ENCODE data around the gene IL1RN. TPM values are rescaled to one million over a fixed set of nuclear protein-coding genes. Genes with fewer than 3 reads are reported as not detected.

Gene IL1RN
- total RNA-seq, 4 donors from 2014 or later = 0.67 to 1.3 (median 1.3) TPM; not detected in 1

DNA sequence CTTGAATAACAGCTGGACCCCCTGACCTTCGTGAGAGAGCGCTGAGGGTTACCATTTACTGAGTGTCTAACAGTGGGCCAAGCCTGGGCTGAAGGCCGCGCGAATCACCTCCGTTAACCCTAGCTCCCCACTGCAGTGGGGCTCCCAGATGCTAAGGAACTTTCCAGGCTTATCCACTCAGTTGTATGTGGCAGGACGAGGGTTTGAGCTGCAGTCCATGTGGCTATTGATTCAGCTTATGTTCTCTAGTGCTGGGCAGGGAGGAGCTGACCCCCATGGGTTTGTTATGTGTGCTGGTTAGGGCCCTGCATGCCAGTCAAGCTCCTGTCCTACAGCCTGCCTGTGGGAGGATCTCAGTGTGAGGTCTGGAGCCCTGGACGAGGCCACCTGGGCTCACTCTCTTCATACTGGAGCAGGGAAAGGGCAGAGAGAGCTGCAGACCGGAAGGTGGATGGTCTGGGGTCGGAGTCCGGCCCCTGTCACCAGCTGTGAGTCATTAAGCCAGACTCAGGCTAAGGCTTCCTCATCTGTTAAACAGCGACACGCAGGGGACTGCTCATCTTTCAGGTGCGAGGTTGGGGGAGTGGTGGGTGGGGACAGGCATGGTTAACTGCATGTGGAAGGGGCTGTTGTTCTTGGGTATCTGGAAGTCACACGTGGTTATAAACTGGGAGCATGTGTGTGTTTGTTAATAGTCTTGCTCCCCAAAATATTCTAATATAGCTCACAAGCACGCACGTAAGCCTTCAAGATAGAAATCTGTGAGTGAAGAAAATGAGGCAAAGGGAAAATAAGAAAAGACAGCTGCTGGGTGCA is 52.9 kb downstream of the IL1RN start:
- no peaks in the 10 kb centered on the region for H3K27me3 ChIP-seq
- H3K4me3 ChIP-seq (replicated peaks in 1 of 3) = no peak overlapping the region
- TF ChIP-seq, protein P1, sequence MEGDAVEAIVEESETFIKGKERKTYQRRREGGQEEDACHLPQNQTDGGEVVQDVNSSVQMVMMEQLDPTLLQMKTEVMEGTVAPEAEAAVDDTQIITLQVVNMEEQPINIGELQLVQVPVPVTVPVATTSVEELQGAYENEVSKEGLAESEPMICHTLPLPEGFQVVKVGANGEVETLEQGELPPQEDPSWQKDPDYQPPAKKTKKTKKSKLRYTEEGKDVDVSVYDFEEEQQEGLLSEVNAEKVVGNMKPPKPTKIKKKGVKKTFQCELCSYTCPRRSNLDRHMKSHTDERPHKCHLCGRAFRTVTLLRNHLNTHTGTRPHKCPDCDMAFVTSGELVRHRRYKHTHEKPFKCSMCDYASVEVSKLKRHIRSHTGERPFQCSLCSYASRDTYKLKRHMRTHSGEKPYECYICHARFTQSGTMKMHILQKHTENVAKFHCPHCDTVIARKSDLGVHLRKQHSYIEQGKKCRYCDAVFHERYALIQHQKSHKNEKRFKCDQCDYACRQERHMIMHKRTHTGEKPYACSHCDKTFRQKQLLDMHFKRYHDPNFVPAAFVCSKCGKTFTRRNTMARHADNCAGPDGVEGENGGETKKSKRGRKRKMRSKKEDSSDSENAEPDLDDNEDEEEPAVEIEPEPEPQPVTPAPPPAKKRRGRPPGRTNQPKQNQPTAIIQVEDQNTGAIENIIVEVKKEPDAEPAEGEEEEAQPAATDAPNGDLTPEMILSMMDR (IDR thresholded peaks at IDR 0.05) = no peak
- TF ChIP-seq POLR2A (IDR thresholded peaks at IDR 0.05) = no peak
- no peaks in the 10 kb centered on the region for H3K36me3 ChIP-seq
- WGBS, 2 donors = 83 to 84% methylated on average over 15 to 16 of the region's 17 CpGs
- no peaks in the 10 kb centered on the region for H3K9me3 ChIP-seq
- peak overlapping the region; percentile 56 to 91 (median 87) for H3K27ac ChIP-seq
- intact Hi-C loops (cut with DNase I) = no loop called here
- DNase-seq = no peak
- H3K4me1 ChIP-seq = peaks cover 51 to 79% of the 10 kb centered on the region in 2 donors

DNA sequence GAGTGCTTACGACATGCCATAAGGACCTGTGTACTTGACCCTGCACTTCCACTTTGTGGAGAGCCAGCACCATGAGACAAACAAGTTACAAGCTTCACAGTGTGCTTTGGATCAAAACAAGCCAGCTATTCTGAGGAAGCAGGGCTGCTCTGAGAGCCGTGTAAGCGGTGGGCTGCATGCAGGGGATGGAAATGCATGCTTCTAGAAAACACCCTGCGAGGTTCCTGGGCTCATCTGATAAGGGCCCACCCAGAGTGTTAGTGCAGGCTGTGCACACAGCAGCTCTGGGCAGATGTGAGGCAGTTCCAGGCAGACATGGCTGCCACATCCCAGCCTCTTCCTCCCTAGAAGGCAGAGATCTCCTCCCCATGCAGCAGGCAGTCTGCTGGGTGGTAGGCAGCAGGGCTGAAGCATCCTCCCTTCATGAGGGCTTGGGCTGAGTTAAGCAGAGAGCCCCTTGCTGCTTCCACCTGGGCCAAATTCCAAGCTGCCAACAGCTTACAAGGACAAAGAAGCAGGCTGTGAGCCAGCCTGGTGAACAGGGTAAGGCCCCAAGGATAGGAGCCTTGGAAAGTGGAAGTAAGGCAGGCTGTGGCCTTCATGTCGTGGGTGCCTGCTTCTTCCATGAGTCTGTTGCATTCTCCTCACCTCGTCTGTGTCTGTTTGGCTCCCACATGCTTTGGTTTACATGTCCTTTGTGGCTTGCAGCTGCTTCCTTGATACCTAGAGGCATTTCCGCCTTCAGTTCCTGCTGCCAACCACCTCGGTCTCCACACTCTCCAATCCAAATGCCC is 54.1 kb downstream of the IL1RN start:
- peak in 1 of 2 donors; percentile 30 for TF ChIP-seq POLR2A (IDR thresholded peaks at IDR 0.05)
- TF ChIP-seq, protein P1 (IDR thresholded peaks at IDR 0.05) = no peak
- Histone ChIP-seq H3K27me3 (no peaks in the 10 kb centered on the region), H3K9me3 (no peaks in the 10 kb centered on the region), H3K4me3 (replicated peaks in 1 of 3) (no peak overlapping the region), H3K4me1 (peaks cover 46 to 82% of the 10 kb centered on the region in 2 donors), H3K27ac (peak overlapping the region; percentile 56 to 91 (median 87)), H3K36me3 (no peaks in the 10 kb centered on the region)
- DNase-seq = peak; percentile 80 to 83
- intact Hi-C loops (cut with DNase I) = no loop called here
- WGBS, 2 donors = 33 to 35% methylated on average over 8 of the region's 8 CpGs

DNA sequence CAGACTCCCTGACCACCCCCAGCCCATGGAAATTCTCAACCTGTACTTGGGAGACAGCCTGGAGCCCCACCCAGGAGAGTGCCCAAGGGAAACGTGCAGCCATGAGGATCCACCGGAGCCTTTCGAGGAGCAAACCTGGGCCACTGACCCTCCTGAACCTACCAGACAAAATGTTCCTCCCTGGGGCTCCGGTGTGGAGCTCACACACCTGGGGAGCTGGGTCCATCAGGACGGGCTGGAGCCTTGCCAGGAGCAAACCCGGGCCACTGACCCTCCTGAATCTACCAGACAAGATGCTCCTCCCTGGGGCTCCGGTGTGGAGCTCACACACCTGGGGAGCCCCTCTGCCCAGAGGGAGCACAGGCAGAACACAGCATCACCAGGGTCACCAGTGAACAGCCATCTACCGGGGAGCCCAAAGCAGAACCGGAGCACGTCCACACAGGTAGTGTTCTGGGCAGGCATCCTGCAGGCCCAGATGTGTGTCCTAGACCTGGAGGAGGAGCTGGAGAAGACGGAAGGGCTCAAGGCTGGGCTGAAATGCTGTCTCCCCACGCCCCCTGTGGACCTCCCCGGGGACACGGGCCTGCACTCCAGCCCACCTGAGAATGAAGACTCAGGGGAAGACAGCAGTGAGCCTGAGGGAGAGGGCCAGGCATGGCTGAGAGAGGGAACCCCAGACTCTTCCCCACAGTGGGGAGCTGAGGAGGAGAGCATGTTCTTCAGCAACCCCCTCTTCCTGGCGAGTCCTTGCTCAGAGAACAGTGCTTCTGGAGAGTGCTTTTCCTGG is 55.3 kb downstream of the IL1RN start:
- peaks cover 38 to 75% of the 10 kb centered on the region in 2 donors for H3K4me1 ChIP-seq
- H3K27me3 ChIP-seq = no peaks in the 10 kb centered on the region
- no peaks in the 10 kb centered on the region for H3K36me3 ChIP-seq
- no peak overlapping the region for H3K4me3 ChIP-seq (replicated peaks in 1 of 3)
- 82 to 95% methylated on average over 3 to 9 of the region's 15 CpGs for WGBS, 2 donors
- TF ChIP-seq, protein P1 (IDR thresholded peaks at IDR 0.05) = no peak
- no peak for TF ChIP-seq POLR2A (IDR thresholded peaks at IDR 0.05)
- no peak for DNase-seq
- intact Hi-C loops (cut with DNase I) = no loop called here
- H3K9me3 ChIP-seq = no peaks in the 10 kb centered on the region
- peak overlapping the region; percentile 56 to 91 (median 87) for H3K27ac ChIP-seq

DNA sequence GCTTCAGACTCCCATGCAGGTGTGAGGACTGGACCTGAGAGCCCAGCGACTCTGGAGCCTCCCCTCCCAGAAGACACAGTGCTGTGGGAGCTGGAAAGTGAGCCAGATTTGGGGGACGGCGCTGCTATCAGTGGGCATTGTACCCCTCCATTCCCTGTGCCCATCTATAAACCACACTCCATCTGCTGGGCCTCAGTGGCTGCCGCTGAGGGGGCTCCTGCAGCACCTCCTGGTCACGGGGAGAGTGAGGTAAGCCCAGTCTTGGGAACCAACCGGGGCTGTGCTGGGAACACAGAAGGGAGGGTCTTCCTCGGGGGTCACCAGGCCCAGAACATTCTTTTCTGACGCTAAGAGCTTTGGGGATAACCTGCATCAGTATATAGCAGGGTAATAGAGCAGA is 55.9 kb downstream of the IL1RN start:
- no peak for DNase-seq
- H3K36me3 ChIP-seq = no peaks in the 10 kb centered on the region
- WGBS, 2 donors = 82 to 89% methylated on average over 8 of the region's 8 CpGs
- peak overlapping the region in 2 of 3 donors; percentile 87 to 91 for H3K27ac ChIP-seq
- no peaks in the 10 kb centered on the region for H3K27me3 ChIP-seq
- TF ChIP-seq, protein P1 (IDR thresholded peaks at IDR 0.05) = no peak
- TF ChIP-seq POLR2A (IDR thresholded peaks at IDR 0.05) = no peak
- peaks cover 38 to 69% of the 10 kb centered on the region in 2 donors for H3K4me1 ChIP-seq
- intact Hi-C loops (cut with DNase I) = no loop called here
- H3K4me3 ChIP-seq (replicated peaks in 1 of 3) = no peak overlapping the region
- H3K9me3 ChIP-seq = no peaks in the 10 kb centered on the region

Small RNA genes within 50 kb of the gene (small RNA-seq; reads per million reads assigned to genes)
- gene RNU6-1180P = not detected

Other genes with a start within 250 kb of the IL1RN start
- gene IL37, start 216.4 kb upstream of the IL1RN start, total RNA-seq = not detected
- not detected for gene IL36G, start 149.6 kb upstream of the IL1RN start, total RNA-seq
- gene IL36A, start 122.1 kb upstream of the IL1RN start, total RNA-seq = not detected
- not detected for gene IL36B, start 74.7 kb upstream of the IL1RN start, total RNA-seq
- gene IL36RN, start 68.4 kb upstream of the IL1RN start, total RNA-seq = not detected
- gene IL1F10, start 59.6 kb upstream of the IL1RN start, total RNA-seq = not detected
- gene PSD4, start 46.4 kb downstream of the IL1RN start, total RNA-seq = 100 to 1,000 TPM in 3 of 4 donors, 10 to 100 TPM in 1; 63.7 to 136 (median 111) TPM
- 1,000 to 10,000 TPM; 1,318 to 2,156 (median 1,767) TPM for gene PAX8, start 151.3 kb downstream of the IL1RN start, total RNA-seq

Measured in thyroid gland (tissue), 4 donors.